ENCODE data around the gene FN3KRP. TPM values are rescaled to one million over a fixed set of nuclear protein-coding genes. Genes with fewer than 3 reads are reported as not detected.

FN3KRP gene
- total RNA-seq, 1 experiment from 2014 or later = 19.7 TPM

- Mint-ChIP-seq H3K27me3 (ENCODE audit: low read depth) (no peaks in the 10 kb centered on the region; the same call in 1 of the 2 replicates), H3K4me1 (no peaks in the 10 kb centered on the region), H3K9me3 (peaks cover 13% of the 10 kb centered on the region), H3K27ac (no peak overlapping the region), H3K36me3 (no peaks in the 10 kb centered on the region), H3K4me3 (no peak overlapping the region)
- POLR2A ChIA-PET = interaction anchor here (1.2 kb wide), 1 partner anchor 32 kb away, joined by 4 read pairs; no protein-coding TSS in a partner anchor
- peak; percentile 50 for DNase-seq (ENCODE audit: low spot score)
- peak; percentile 86 for ATAC-seq
- TF ChIP-seq JAZF1 (CRISPR knock-in tag; IDR thresholded peaks at IDR 0.05) (no peak), ZNF423 (CRISPR knock-in tag; IDR thresholded peaks at IDR 0.05) (no peak), ZBTB43 (CRISPR knock-in tag; IDR thresholded peaks at IDR 0.05) (no peak)
- CTCF ChIA-PET = interaction anchor here (0.6 to 1.6 kb wide), 11 partner anchors 10 to 238 kb away, joined by 3 to 11 read pairs (median 4); partner anchors contain the start of gene FN3KRP
Measured at GRCh38 chr17:82679586-82680465, 36.7 kb upstream of the FN3KRP start.

GRCh38 chr17:82681547-82681946 is 35.0 kb upstream of the FN3KRP start:
- ATAC-seq (no peak), DNase-seq (ENCODE audit: low spot score) (no peak)
- Mint-ChIP-seq H3K9me3 (peaks cover 13% of the 10 kb centered on the region), H3K27ac (no peak overlapping the region), H3K36me3 (no peaks in the 10 kb centered on the region), H3K4me1 (no peaks in the 10 kb centered on the region), H3K4me3 (no peak overlapping the region), H3K27me3 (ENCODE audit: low read depth) (no peaks in the 10 kb centered on the region)
- ChIA-PET CTCF (interaction anchor here (1.3 kb wide), 1 partner anchor 13 kb away, joined by 3 read pairs; no protein-coding TSS in a partner anchor), POLR2A (no interaction called here)
- TF ChIP-seq ZNF671 (CRISPR knock-in tag; IDR thresholded peaks at IDR 0.05) (no peak), PRDM15 (CRISPR knock-in tag; IDR thresholded peaks at IDR 0.05) (no peak), IRF1 (CRISPR knock-in tag; IDR thresholded peaks at IDR 0.05) (no peak), ATF3 (CRISPR knock-in tag; conservative IDR thresholded peaks at IDR 0.05) (no peak), SOX15 (CRISPR knock-in tag; IDR thresholded peaks at IDR 0.05) (no peak), AR (CRISPR knock-in tag; IDR thresholded peaks at IDR 0.05) (no peak), USF2 (CRISPR knock-in tag; IDR thresholded peaks at IDR 0.05) (no peak), RORB (CRISPR knock-in tag; IDR thresholded peaks at IDR 0.05) (no peak), PRRX2 (CRISPR knock-in tag; IDR thresholded peaks at IDR 0.05) (no peak), GTF2I (CRISPR knock-in tag; conservative IDR thresholded peaks at IDR 0.05) (no peak), ZNF425 (CRISPR knock-in tag; conservative IDR thresholded peaks at IDR 0.05) (no peak), TCF7 (CRISPR knock-in tag; IDR thresholded peaks at IDR 0.05; ENCODE audit: low read depth) (no peak), KAT7 (CRISPR knock-in tag; IDR thresholded peaks at IDR 0.05; ENCODE audit: borderline replicate concordance) (no peak), ATF2 (CRISPR knock-in tag; IDR thresholded peaks at IDR 0.05; ENCODE audit: borderline replicate concordance, low read depth) (no peak), CREM (CRISPR knock-in tag; IDR thresholded peaks at IDR 0.05) (no peak)

Measured in WTC11 (cell line).